Measurements from ENCODE around the gene MALT1.

MALT1 gene

GRCh38 chr18:58660915-58661314, 10.3 kb upstream of the MALT1 start:
- POLR2A ChIA-PET = no interaction called here
- Histone ChIP-seq H3K27me3 (replicated peaks in 2 of 5; ENCODE audit: control insufficient read depth in 4 of 5, insufficient read depth in 5 of 5, low read length in 4 of 5) (no peaks in the 10 kb centered on the region), H3K4me3 (ENCODE audit: control insufficient read depth in 1 of 7, extremely low read depth in 1 of 7, insufficient read depth in 4 of 7, low read depth in 2 of 7, low read length in 6 of 7) (no peak overlapping the region), H3K27ac (ENCODE audit: insufficient read depth in 1 of 2, low read depth in 1 of 2, low read length in 2 of 2, poor library complexity in 1 of 2, severe bottlenecking in 2 of 2) (no peak overlapping the region), H3K4me1 (ENCODE audit: control extremely low read depth in 1 of 4, control insufficient read depth in 4 of 4, insufficient read depth in 4 of 4, low read length in 3 of 4) (peaks cover 6 to 21% (median 13%) of the 10 kb centered on the region in 4 experiments), H3K36me3 (ENCODE audit: control insufficient read depth in 4 of 4, insufficient read depth in 4 of 4, low read length in 3 of 4) (no peaks in the 10 kb centered on the region), H3K9me3 (ENCODE audit: control extremely low read depth in 1 of 5, control insufficient read depth in 4 of 5, insufficient read depth in 2 of 5, low read depth in 1 of 5, low read length in 4 of 5) (no peaks in the 10 kb centered on the region)
- CTCF ChIA-PET = interaction anchor here (1.2 to 1.7 kb wide), 3 partner anchors 9 to 124 kb away, joined by 3 to 5 read pairs (median 4); no protein-coding TSS in a partner anchor
- 98% methylated on average over 6 of the region's 9 CpGs for WGBS (ENCODE audit: insufficient coverage)
- DNase-seq = no peak

GRCh38 chr18:58661423-58661822, 9.8 kb upstream of the MALT1 start:
- DNase-seq = no peak
- POLR2A ChIA-PET = interaction anchor here (0.7 kb wide), 1 partner anchor 106 kb away, joined by 3 read pairs; no protein-coding TSS in a partner anchor

GRCh38 chr18:58662118-58662517, 9.1 kb upstream of the MALT1 start:
- H3K27me3 ChIP-seq (replicated peaks in 2 of 5; ENCODE audit: control insufficient read depth in 4 of 5, insufficient read depth in 5 of 5, low read length in 4 of 5) = no peaks in the 10 kb centered on the region
- ChIA-PET POLR2A (interaction anchor here (0.7 kb wide), 1 partner anchor 106 kb away, joined by 3 read pairs; no protein-coding TSS in a partner anchor), CTCF (interaction anchor here (1.3 kb wide), 1 partner anchor 125 kb away, joined by 4 read pairs; no protein-coding TSS in a partner anchor)
- 100% methylated on average over 3 of the region's 4 CpGs for WGBS (ENCODE audit: insufficient coverage)
- H3K36me3 ChIP-seq (ENCODE audit: control insufficient read depth in 4 of 4, insufficient read depth in 4 of 4, low read length in 3 of 4) = no peaks in the 10 kb centered on the region
- DNase-seq = no peak
- no peak overlapping the region for H3K4me3 ChIP-seq (ENCODE audit: control insufficient read depth in 1 of 7, extremely low read depth in 1 of 7, insufficient read depth in 4 of 7, low read depth in 2 of 7, low read length in 6 of 7)
- no peaks in the 10 kb centered on the region for H3K9me3 ChIP-seq (ENCODE audit: control extremely low read depth in 1 of 5, control insufficient read depth in 4 of 5, insufficient read depth in 2 of 5, low read depth in 1 of 5, low read length in 4 of 5)
- H3K4me1 ChIP-seq (ENCODE audit: control extremely low read depth in 1 of 4, control insufficient read depth in 4 of 4, insufficient read depth in 4 of 4, low read length in 3 of 4) = peaks cover 6 to 20% (median 13%) of the 10 kb centered on the region in 4 experiments
- H3K27ac ChIP-seq (ENCODE audit: insufficient read depth in 1 of 2, low read depth in 1 of 2, low read length in 2 of 2, poor library complexity in 1 of 2, severe bottlenecking in 2 of 2) = no peak overlapping the region

More at GRCh38 chr18:58661423-58661822, 9.8 kb upstream of the MALT1 start:
- Histone ChIP-seq H3K27ac (ENCODE audit: insufficient read depth in 1 of 2, low read depth in 1 of 2, low read length in 2 of 2, poor library complexity in 1 of 2, severe bottlenecking in 2 of 2) (no peak overlapping the region), H3K4me1 (ENCODE audit: control extremely low read depth in 1 of 4, control insufficient read depth in 4 of 4, insufficient read depth in 4 of 4, low read length in 3 of 4) (peaks cover 6 to 21% (median 13%) of the 10 kb centered on the region in 4 experiments), H3K9me3 (ENCODE audit: control extremely low read depth in 1 of 5, control insufficient read depth in 4 of 5, insufficient read depth in 2 of 5, low read depth in 1 of 5, low read length in 4 of 5) (no peaks in the 10 kb centered on the region), H3K36me3 (ENCODE audit: control insufficient read depth in 4 of 4, insufficient read depth in 4 of 4, low read length in 3 of 4) (no peaks in the 10 kb centered on the region), H3K4me3 (ENCODE audit: control insufficient read depth in 1 of 7, extremely low read depth in 1 of 7, insufficient read depth in 4 of 7, low read depth in 2 of 7, low read length in 6 of 7) (no peak overlapping the region), H3K27me3 (replicated peaks in 2 of 5; ENCODE audit: control insufficient read depth in 4 of 5, insufficient read depth in 5 of 5, low read length in 4 of 5) (no peaks in the 10 kb centered on the region)
- CTCF ChIA-PET = interaction anchor here (0.6 to 1.7 kb wide), 4 partner anchors 9 to 125 kb away, joined by 3 to 5 read pairs (median 4); no protein-coding TSS in a partner anchor
- WGBS (ENCODE audit: insufficient coverage) = 100% methylated on average over 1 of the region's 3 CpGs

- H3K27me3 ChIP-seq (replicated peaks in 2 of 5; ENCODE audit: control insufficient read depth in 4 of 5, insufficient read depth in 5 of 5, low read length in 4 of 5) = no peaks in the 10 kb centered on the region
- ChIA-PET POLR2A (no interaction called here), CTCF (interaction anchor here (1.0 to 1.5 kb wide), 2 partner anchors 11 to 98 kb away, joined by 3 read pairs; no protein-coding TSS in a partner anchor)
- 100% methylated on average over 1 of the region's 3 CpGs for WGBS (ENCODE audit: insufficient coverage)
- H3K9me3 ChIP-seq (ENCODE audit: control extremely low read depth in 1 of 5, control insufficient read depth in 4 of 5, insufficient read depth in 2 of 5, low read depth in 1 of 5, low read length in 4 of 5) = no peaks in the 10 kb centered on the region
- no peak overlapping the region for H3K4me3 ChIP-seq (ENCODE audit: control insufficient read depth in 1 of 7, extremely low read depth in 1 of 7, insufficient read depth in 4 of 7, low read depth in 2 of 7, low read length in 6 of 7)
- no peaks in the 10 kb centered on the region for H3K36me3 ChIP-seq (ENCODE audit: control insufficient read depth in 4 of 4, insufficient read depth in 4 of 4, low read length in 3 of 4)
- H3K4me1 ChIP-seq (ENCODE audit: control extremely low read depth in 1 of 4, control insufficient read depth in 4 of 4, insufficient read depth in 4 of 4, low read length in 3 of 4) = peaks cover 5 to 25% (median 7%) of the 10 kb centered on the region in 4 experiments
- DNase-seq = no peak
- no peak overlapping the region for H3K27ac ChIP-seq (ENCODE audit: insufficient read depth in 1 of 2, low read depth in 1 of 2, low read length in 2 of 2, poor library complexity in 1 of 2, severe bottlenecking in 2 of 2)
Observed at GRCh38 chr18:58666176-58666575, 5.1 kb upstream of the MALT1 start.

- ChIA-PET POLR2A (no interaction called here), CTCF (interaction anchor here (0.6 to 1.2 kb wide), 2 partner anchors 13 to 141 kb away, joined by 3 read pairs; no protein-coding TSS in a partner anchor)
Observed at GRCh38 chr18:58668211-58668610, 3.1 kb upstream of the MALT1 start.

GRCh38 chr18:58668897-58669296, 2.4 kb upstream of the MALT1 start:
- Histone ChIP-seq H3K27ac (ENCODE audit: insufficient read depth in 1 of 2, low read depth in 1 of 2, low read length in 2 of 2, poor library complexity in 1 of 2, severe bottlenecking in 2 of 2) (no peak overlapping the region), H3K36me3 (ENCODE audit: control insufficient read depth in 4 of 4, insufficient read depth in 4 of 4, low read length in 3 of 4) (no peaks in the 10 kb centered on the region), H3K9me3 (ENCODE audit: control extremely low read depth in 1 of 5, control insufficient read depth in 4 of 5, insufficient read depth in 2 of 5, low read depth in 1 of 5, low read length in 4 of 5) (no peaks in the 10 kb centered on the region), H3K4me3 (ENCODE audit: control insufficient read depth in 1 of 7, extremely low read depth in 1 of 7, insufficient read depth in 4 of 7, low read depth in 2 of 7, low read length in 6 of 7) (no peak overlapping the region), H3K27me3 (replicated peaks in 2 of 5; ENCODE audit: control insufficient read depth in 4 of 5, insufficient read depth in 5 of 5, low read length in 4 of 5) (no peaks in the 10 kb centered on the region), H3K4me1 (ENCODE audit: control extremely low read depth in 1 of 4, control insufficient read depth in 4 of 4, insufficient read depth in 4 of 4, low read length in 3 of 4) (peaks cover 10 to 33% (median 12%) of the 10 kb centered on the region in 4 experiments)
- CTCF ChIA-PET = interaction anchor here (0.6 to 4.6 kb wide), 6 partner anchors 13 to 141 kb away, joined by 3 to 29 read pairs (median 5); no protein-coding TSS in a partner anchor
- POLR2A ChIA-PET = interaction anchor here (0.9 kb wide), 1 partner anchor 10 kb away, joined by 4 read pairs; no protein-coding TSS in a partner anchor
- WGBS (ENCODE audit: insufficient coverage) = 60% methylated on average over 2 of the region's 3 CpGs
- no peak for DNase-seq

More at GRCh38 chr18:58668211-58668610, 3.1 kb upstream of the MALT1 start:
- Histone ChIP-seq H3K9me3 (ENCODE audit: control extremely low read depth in 1 of 5, control insufficient read depth in 4 of 5, insufficient read depth in 2 of 5, low read depth in 1 of 5, low read length in 4 of 5) (no peaks in the 10 kb centered on the region), H3K27ac (ENCODE audit: insufficient read depth in 1 of 2, low read depth in 1 of 2, low read length in 2 of 2, poor library complexity in 1 of 2, severe bottlenecking in 2 of 2) (no peak overlapping the region), H3K4me1 (ENCODE audit: control extremely low read depth in 1 of 4, control insufficient read depth in 4 of 4, insufficient read depth in 4 of 4, low read length in 3 of 4) (peaks cover 10 to 33% (median 12%) of the 10 kb centered on the region in 4 experiments), H3K36me3 (ENCODE audit: control insufficient read depth in 4 of 4, insufficient read depth in 4 of 4, low read length in 3 of 4) (no peaks in the 10 kb centered on the region), H3K27me3 (replicated peaks in 2 of 5; ENCODE audit: control insufficient read depth in 4 of 5, insufficient read depth in 5 of 5, low read length in 4 of 5) (no peaks in the 10 kb centered on the region), H3K4me3 (ENCODE audit: control insufficient read depth in 1 of 7, extremely low read depth in 1 of 7, insufficient read depth in 4 of 7, low read depth in 2 of 7, low read length in 6 of 7) (no peak overlapping the region)
- DNase-seq = no peak
- 100% methylated on average over 1 of the region's 2 CpGs for WGBS (ENCODE audit: insufficient coverage)

GRCh38 chr18:58669731-58670378, 1.4 kb upstream of the MALT1 start:
- Histone ChIP-seq H3K36me3 (ENCODE audit: control insufficient read depth in 4 of 4, insufficient read depth in 4 of 4, low read length in 3 of 4) (no peaks in the 10 kb centered on the region), H3K4me3 (ENCODE audit: control insufficient read depth in 1 of 7, extremely low read depth in 1 of 7, insufficient read depth in 4 of 7, low read depth in 2 of 7, low read length in 6 of 7) (peak overlapping the region in 1 of 7 experiments; percentile 76), H3K4me1 (ENCODE audit: control extremely low read depth in 1 of 4, control insufficient read depth in 4 of 4, insufficient read depth in 4 of 4, low read length in 3 of 4) (peaks cover 10 to 33% (median 12%) of the 10 kb centered on the region in 4 experiments), H3K27ac (ENCODE audit: insufficient read depth in 1 of 2, low read depth in 1 of 2, low read length in 2 of 2, poor library complexity in 1 of 2, severe bottlenecking in 2 of 2) (no peak overlapping the region), H3K27me3 (replicated peaks in 2 of 5; ENCODE audit: control insufficient read depth in 4 of 5, insufficient read depth in 5 of 5, low read length in 4 of 5) (no peaks in the 10 kb centered on the region), H3K9me3 (ENCODE audit: control extremely low read depth in 1 of 5, control insufficient read depth in 4 of 5, insufficient read depth in 2 of 5, low read depth in 1 of 5, low read length in 4 of 5) (no peaks in the 10 kb centered on the region)
- ChIA-PET POLR2A (interaction anchor here (0.8 to 0.9 kb wide), 2 partner anchors 11 kb away, joined by 3 to 4 read pairs; no protein-coding TSS in a partner anchor), CTCF (interaction anchor here (0.8 to 4.6 kb wide), 9 partner anchors 9 to 140 kb away, joined by 3 to 29 read pairs (median 5); no protein-coding TSS in a partner anchor)
- DNase-seq = no peak
- WGBS (ENCODE audit: insufficient coverage) = 79% methylated on average over 7 of the region's 11 CpGs
